ENCODE measurements around the gene RTEL1. TPM values are rescaled to one million over a fixed set of nuclear protein-coding genes. Genes with fewer than 3 reads are reported as not detected.

Gene RTEL1
- total RNA-seq, 2 experiments from 2014 or later: 44.5 to 44.7 TPM

DNA sequence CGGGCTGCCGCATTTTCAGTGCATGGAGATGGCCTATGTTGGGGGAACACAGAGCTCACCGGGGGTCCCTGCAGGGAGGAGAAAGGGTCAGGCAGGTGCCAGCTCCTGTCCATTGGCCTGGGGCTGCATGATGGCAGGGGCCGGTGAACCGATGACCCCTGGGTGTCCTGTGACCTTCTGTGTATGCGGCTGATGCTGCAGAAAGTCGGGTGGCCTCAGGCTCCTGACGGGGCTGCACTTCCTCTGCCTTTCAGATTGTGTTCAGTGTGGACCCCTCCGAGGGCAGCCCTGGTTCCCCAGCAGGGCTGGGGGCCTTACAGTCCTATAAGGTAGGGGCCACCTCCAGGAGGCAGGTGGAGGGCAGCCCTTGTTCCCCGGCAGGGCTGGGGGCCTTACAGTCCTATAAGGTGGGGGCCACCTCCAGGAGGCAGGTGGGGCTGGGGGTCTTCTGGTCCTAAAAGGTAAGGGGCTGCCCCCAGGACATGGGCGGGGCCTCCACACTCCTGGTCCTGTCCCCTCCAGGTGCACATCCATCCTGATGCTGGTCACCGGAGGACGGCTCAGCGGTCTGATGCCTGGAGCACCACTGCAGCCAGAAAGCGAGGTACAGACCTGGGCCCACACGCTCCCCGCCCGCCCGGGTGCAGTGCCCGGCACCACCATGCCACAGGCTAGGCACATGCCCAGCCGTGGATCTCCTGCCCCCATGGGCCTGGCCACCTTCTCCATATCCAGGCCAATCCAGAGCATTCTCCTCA lies 27.3 kb downstream of the RTEL1 start:
- DNase-seq: no peak
- no peaks in the 10 kb centered on the region for H3K9me3 Mint-ChIP-seq (ENCODE audit: low read depth)
- intact Hi-C loops (cut with DNase I, micrococcal nuclease): no loop called here
- H3K4me1 Mint-ChIP-seq: peaks cover 19% of the 10 kb centered on the region
- CTCF ChIA-PET: interaction anchor here (0.7 kb wide), 1 partner anchor 45 kb away, joined by 3 read pairs; no protein-coding TSS in a partner anchor
- POLR2A ChIA-PET: no interaction called here
- no peaks in the 10 kb centered on the region for H3K27me3 Mint-ChIP-seq
- peaks cover 5% of the 10 kb centered on the region for H3K36me3 Mint-ChIP-seq (ENCODE audit: low read depth)
- ATAC-seq: no peak
- H3K4me3 Mint-ChIP-seq: no peak overlapping the region
- H3K27ac Mint-ChIP-seq: peak overlapping the region; percentile 47

DNA sequence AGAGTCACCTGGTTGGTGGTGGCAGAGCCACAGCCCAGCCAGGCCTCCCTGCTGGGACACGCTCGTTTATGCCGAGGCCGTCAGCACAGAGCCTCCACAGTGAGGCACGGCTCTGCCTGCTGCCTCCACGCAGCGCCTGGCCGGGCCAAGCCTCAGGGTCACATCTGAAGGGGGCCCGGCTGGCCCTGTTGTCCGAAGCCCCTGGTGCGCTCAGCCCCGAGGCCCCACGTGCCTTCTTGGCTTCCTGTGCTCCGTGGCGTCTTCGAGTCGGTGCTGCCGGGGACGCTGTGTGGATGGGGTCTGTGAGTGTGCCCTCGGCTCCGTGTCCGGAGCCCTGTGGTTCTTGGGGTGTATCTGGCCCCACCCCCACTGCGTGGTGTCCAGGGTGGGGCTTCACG lies 28.0 kb downstream of the RTEL1 start:
- Mint-ChIP-seq H3K27me3 (no peaks in the 10 kb centered on the region), H3K4me3 (no peak overlapping the region), H3K36me3 (ENCODE audit: low read depth) (peaks cover 5% of the 10 kb centered on the region), H3K27ac (peak overlapping the region; percentile 74), H3K4me1 (peaks cover 19% of the 10 kb centered on the region), H3K9me3 (ENCODE audit: low read depth) (no peaks in the 10 kb centered on the region)
- intact Hi-C loops (cut with DNase I, micrococcal nuclease): no loop called here
- POLR2A ChIA-PET: no interaction called here
- DNase-seq (no peak), ATAC-seq (no peak)
- CTCF ChIA-PET: interaction anchor here (1.1 kb wide), 1 partner anchor 22 kb away, joined by 3 read pairs; the partner anchor contains the start of genes ARFRP1 and ZGPAT

DNA sequence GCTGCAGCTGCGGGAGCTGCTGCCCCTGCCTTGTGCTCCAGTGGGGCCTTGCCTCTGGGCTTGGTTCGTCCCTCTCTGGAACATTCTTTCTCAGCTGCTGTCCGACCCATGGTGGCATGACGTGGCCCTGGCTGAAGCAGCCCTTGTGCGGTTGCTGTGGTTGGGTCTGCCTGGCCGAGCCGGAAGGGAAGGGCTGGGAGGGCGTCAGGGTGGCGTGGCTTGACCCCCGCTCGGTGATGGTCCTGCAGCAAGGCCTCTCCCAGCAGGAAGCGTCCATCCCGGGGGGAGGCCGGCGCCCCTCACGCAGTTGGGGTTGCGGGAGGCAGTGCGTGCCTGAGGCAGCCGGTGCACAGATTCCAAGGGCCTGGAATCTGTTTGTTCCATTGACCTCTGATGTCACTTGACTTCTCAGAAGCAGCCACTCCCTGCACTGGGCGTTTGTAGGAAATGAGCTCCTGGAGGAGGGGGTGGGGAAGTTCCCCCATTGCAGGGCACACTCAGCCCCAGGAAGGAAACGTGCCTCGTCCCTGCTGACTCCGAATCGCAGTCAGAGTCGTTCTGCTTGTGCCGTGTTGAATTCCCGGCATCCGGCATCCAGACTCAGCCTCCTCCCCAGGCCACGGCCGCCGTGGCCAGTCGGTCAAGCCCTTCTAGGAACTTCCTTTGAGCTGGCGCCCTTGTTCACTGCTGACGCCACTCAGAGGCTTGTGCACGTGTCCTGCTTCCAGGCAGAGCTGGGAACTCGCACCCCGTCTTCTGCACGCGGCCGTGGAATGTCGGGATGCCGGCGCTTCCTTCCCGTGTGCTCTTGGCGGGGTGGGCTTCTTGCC lies 28.6 kb downstream of the RTEL1 start:
- Mint-ChIP-seq H3K9me3 (ENCODE audit: low read depth) (no peaks in the 10 kb centered on the region), H3K27me3 (no peaks in the 10 kb centered on the region), H3K4me1 (peaks cover 19% of the 10 kb centered on the region), H3K4me3 (no peak overlapping the region), H3K27ac (peak overlapping the region; percentile 74), H3K36me3 (ENCODE audit: low read depth) (peaks cover 9% of the 10 kb centered on the region)
- intact Hi-C loops (cut with DNase I, micrococcal nuclease): no loop called here
- POLR2A ChIA-PET: interaction anchor here (0.6 kb wide), 1 partner anchor 10 kb away, joined by 3 read pairs; no protein-coding TSS in a partner anchor
- DNase-seq (peak; percentile 82), ATAC-seq (peak; percentile 87)
- CTCF ChIA-PET: interaction anchor here (1.1 kb wide), 1 partner anchor 21 kb away, joined by 3 read pairs; the partner anchor contains the start of genes ARFRP1 and ZGPAT

DNA sequence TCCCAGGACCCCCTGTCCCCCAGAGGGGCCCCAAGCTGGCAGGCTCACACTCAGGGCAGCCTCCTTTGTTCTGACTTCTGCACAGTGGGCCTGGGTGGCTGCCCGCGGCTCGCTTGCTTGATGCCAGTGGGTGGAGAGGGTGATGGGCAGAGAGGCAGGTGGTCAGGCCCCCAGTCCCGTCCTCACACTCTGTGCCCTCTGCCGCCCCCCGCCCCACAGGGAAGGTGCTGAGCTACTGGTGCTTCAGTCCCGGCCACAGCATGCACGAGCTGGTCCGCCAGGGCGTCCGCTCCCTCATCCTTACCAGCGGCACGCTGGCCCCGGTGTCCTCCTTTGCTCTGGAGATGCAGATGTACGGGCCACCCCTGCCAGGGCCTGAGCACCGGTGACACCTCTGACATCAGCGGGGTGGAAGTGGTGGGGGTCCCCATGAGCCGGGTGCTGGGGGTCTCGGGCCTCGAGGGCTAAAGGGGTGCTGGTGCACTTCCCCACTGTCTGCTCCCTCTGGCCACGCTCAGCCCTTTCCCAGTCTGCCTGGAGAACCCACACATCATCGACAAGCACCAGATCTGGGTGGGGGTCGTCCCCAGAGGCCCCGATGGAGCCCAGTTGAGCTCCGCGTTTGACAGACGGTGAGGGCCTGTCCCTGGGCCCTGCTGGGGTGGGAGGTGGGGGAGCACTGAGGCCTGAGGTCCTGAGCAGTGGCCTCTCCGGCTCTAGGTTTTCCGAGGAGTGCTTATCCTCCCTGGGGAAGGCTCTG lies 29.5 kb downstream of the RTEL1 start:
- H3K9me3 Mint-ChIP-seq (ENCODE audit: low read depth): no peaks in the 10 kb centered on the region
- intact Hi-C loops (cut with DNase I, micrococcal nuclease): no loop called here
- peaks cover 11% of the 10 kb centered on the region for H3K36me3 Mint-ChIP-seq (ENCODE audit: low read depth)
- POLR2A ChIA-PET: interaction anchor here (0.6 kb wide), 1 partner anchor 10 kb away, joined by 3 read pairs; no protein-coding TSS in a partner anchor
- no peak overlapping the region for H3K27ac Mint-ChIP-seq
- no peaks in the 10 kb centered on the region for H3K27me3 Mint-ChIP-seq
- H3K4me3 Mint-ChIP-seq: no peak overlapping the region
- ATAC-seq (no peak), DNase-seq (peak; percentile 9)
- CTCF ChIA-PET: interaction anchor here (1.1 kb wide), 1 partner anchor 20 kb away, joined by 3 read pairs; the partner anchor contains the start of genes ARFRP1 and ZGPAT
- peaks cover 17% of the 10 kb centered on the region for H3K4me1 Mint-ChIP-seq

DNA sequence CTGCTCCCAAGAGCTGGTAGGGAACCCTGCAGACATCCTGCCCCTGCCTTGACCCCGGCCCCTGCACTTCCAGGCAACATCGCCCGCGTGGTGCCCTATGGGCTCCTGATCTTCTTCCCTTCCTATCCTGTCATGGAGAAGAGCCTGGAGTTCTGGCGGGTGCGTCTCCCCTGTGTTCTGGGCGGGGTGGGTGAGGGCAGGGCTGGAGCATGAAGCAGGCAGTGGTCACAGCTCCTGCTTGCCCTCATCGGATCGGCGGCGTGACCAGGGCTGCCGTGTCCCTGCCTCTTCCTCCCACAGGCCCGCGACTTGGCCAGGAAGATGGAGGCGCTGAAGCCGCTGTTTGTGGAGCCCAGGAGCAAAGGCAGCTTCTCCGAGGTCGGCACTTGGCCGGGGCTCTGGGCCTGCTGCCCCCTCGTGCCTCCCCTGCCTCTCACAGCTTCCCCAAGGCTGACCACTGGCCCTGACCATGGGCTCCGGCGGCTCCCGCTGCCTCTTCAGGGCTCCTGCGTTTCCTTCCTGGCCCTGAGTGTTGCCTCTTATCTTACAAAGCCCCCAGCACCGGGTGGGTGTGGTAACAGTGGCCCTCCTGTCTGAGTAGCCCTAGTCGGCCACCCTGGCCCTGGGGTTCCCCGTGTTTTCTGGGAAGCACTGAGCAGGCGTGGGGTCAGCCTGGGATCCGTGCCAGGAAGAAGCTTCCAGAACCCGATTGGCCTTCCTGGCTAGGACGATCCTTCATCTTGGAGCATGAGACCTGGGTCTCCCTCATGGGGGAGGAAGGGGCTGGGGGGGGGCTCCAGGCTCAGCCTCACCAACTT lies 30.3 kb downstream of the RTEL1 start:
- POLR2A ChIA-PET: interaction anchor here (0.6 kb wide), 1 partner anchor 192 kb away, joined by 3 read pairs; no protein-coding TSS in a partner anchor
- Mint-ChIP-seq H3K36me3 (ENCODE audit: low read depth) (peaks cover 12% of the 10 kb centered on the region), H3K4me1 (peaks cover 16% of the 10 kb centered on the region), H3K4me3 (no peak overlapping the region), H3K9me3 (ENCODE audit: low read depth) (no peaks in the 10 kb centered on the region), H3K27me3 (no peaks in the 10 kb centered on the region), H3K27ac (no peak overlapping the region)
- CTCF ChIA-PET: no interaction called here
- intact Hi-C loops (cut with DNase I, micrococcal nuclease): no loop called here
- ATAC-seq (no peak), DNase-seq (peak; percentile 6)

DNA sequence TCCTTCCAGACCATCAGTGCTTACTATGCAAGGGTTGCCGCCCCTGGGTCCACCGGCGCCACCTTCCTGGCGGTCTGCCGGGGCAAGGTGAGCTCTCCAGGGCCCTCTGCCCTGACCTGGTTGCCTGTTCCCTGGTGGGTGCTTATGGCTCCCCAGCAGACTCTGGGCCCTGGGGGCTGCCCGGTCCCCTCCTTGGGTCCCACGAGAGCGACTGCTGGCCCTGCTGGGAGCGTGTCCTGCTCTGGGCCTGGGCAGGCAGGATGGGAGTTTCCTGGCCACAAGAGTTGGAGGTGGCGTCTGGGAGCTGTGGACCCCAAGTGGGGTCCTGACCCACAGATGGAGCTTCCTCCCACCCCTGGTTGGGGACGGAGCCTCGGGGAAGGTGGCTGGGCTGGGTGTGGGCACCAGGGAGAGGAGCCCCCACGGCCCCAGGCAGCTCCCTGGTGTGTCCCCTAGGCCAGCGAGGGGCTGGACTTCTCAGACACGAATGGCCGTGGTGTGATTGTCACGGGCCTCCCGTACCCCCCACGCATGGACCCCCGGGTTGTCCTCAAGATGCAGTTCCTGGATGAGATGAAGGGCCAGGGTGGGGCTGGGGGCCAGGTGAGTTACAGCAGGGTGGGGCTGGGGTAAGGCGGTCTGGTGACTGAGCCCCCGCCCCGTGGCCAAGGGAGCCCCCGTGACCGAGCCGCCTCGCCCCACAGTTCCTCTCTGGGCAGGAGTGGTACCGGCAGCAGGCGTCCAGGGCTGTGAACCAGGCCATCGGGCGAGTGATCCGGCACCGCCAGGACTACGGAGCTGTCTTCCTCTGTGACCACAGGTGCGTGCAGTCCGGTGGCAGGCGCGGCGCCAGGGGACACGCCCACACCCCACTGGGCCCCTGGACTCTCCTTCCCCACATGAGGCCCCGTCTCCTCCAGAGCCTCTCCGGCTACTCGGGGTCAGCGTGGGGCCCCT lies 31.2 kb downstream of the RTEL1 start:
- CTCF ChIA-PET: no interaction called here
- intact Hi-C loops (cut with DNase I, micrococcal nuclease): no loop called here
- POLR2A ChIA-PET: interaction anchor here (0.6 kb wide), 1 partner anchor 193 kb away, joined by 3 read pairs; no protein-coding TSS in a partner anchor

DNA sequence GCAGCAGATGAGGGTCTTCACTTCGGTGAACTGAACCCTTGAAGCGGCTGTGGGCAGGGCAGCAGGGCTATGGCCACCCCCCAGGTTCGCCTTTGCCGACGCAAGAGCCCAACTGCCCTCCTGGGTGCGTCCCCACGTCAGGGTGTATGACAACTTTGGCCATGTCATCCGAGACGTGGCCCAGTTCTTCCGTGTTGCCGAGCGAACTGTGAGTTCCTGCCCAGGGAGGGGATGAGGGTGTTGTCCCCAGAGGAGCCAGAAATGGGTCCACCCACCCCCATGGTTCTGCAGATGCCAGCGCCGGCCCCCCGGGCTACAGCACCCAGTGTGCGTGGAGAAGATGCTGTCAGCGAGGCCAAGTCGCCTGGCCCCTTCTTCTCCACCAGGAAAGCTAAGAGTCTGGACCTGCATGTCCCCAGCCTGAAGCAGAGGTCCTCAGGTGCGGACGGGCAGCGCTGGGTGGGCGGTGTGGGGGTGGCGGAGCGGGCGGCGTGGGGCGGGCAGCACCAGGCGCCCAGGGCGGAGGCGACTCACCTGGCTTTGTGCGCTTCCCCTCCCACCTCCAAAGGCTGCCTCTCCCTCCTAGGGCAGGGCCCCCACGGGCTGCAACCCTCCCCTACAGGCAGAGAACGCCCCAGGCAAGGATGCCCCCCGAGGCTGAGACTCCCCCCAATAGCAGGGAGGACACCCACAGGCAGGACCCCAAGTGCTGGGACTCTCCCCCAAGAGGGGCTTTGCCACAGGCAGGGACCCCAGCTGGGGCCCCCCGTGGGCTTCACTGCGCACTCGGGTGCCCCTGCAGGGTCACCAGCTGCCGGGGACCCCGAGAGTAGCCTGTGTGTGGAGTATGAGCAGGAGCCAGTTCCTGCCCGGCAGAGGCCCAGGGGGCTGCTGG lies 32.1 kb downstream of the RTEL1 start:
- ChIA-PET POLR2A (no interaction called here), CTCF (no interaction called here)
- ATAC-seq: no peak
- DNase-seq: no peak
- no peak overlapping the region for H3K27ac Mint-ChIP-seq
- peaks cover 15% of the 10 kb centered on the region for H3K4me1 Mint-ChIP-seq
- H3K36me3 Mint-ChIP-seq (ENCODE audit: low read depth): peaks cover 15% of the 10 kb centered on the region
- H3K9me3 Mint-ChIP-seq (ENCODE audit: low read depth): no peaks in the 10 kb centered on the region
- intact Hi-C loops (cut with DNase I, micrococcal nuclease): no loop called here
- H3K4me3 Mint-ChIP-seq: no peak overlapping the region
- no peaks in the 10 kb centered on the region for H3K27me3 Mint-ChIP-seq

More for the DNA sequence above, 31.2 kb downstream of the RTEL1 start:
- Mint-ChIP-seq H3K9me3 (ENCODE audit: low read depth) (no peaks in the 10 kb centered on the region), H3K27me3 (no peaks in the 10 kb centered on the region), H3K4me3 (no peak overlapping the region), H3K4me1 (peaks cover 17% of the 10 kb centered on the region), H3K27ac (no peak overlapping the region), H3K36me3 (ENCODE audit: low read depth) (peaks cover 15% of the 10 kb centered on the region)
- DNase-seq (peak; percentile 6), ATAC-seq (no peak)

DNA sequence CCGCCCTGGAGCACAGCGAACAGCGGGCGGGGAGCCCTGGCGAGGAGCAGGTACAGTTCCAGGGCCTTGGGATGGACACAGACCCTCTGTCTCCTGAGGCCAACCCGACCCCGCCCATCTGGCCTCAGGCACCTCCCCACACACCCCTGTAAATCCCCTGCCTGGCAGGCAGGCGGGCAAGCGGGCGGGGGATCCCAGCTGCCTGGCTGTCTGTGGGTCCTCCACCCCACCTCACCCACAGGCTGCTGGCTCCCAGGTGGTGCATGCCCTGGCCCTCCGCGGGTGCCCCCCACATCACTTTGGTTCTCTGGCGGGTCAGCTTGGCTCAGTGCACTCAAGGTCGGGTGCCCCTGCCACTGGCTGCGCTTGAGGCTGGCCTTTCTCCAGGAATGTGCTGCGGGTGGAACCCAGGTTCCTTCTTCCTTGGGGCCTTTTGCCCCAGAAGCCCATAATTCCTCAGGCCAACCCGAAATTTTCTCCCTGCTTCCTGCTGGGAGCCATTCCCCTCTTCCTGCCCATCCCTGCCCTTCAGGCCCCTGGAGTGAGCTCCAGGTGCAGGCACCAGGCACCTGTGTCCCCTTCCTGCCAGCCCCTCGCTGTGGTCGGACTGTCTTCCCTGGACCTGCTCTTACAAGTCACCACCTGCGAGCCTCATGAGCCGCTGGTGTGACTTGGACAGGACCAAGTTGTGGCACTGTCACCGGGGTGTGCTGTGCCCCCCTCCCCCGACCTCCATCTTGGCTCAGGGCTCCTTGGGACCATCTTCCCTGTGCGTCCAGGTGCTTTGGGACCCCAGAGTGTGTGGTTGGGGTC lies 33.0 kb downstream of the RTEL1 start:
- CTCF ChIA-PET: no interaction called here
- peaks cover 16% of the 10 kb centered on the region for H3K4me1 Mint-ChIP-seq
- peaks cover 15% of the 10 kb centered on the region for H3K36me3 Mint-ChIP-seq (ENCODE audit: low read depth)
- ATAC-seq: no peak
- peak; percentile 12 for DNase-seq
- no peaks in the 10 kb centered on the region for H3K9me3 Mint-ChIP-seq (ENCODE audit: low read depth)
- H3K27me3 Mint-ChIP-seq: no peaks in the 10 kb centered on the region
- H3K27ac Mint-ChIP-seq: no peak overlapping the region
- intact Hi-C loops (cut with DNase I, micrococcal nuclease): no loop called here
- H3K4me3 Mint-ChIP-seq: no peak overlapping the region
- POLR2A ChIA-PET: no interaction called here

All from activated CD4-positive, alpha-beta T cell treated with anti-CD3 and anti-CD28 coated beads for 36 hours (primary cell).